ENCODE measurements around the gene THAP11. TPM values are rescaled to one million over a fixed set of nuclear protein-coding genes. Genes with fewer than 3 reads are reported as not detected.

Gene THAP11
- total RNA-seq, 3 donors from 2014 or later = 51.1 to 57.8 (median 53.0) TPM

- peak within 1 kb of the TSS; percentile 93 to 98 (median 98) for H3K4me3 ChIP-seq
- peaks cover 0 to 8% of the 10 kb centered on the region in 2 donors for H3K4me1 ChIP-seq
- TF ChIP-seq POLR2A (IDR thresholded peaks at IDR 0.05) (peak; percentile 56), POLR2AphosphoS5 (IDR thresholded peaks at IDR 0.05) (peak; percentile 44 to 89 (median 55)), CTCF (IDR thresholded peaks at IDR 0.05) (no peak)
- no peaks in the 10 kb centered on the region for H3K36me3 ChIP-seq
- peak; percentile 98 to 99 for DNase-seq (ENCODE audit: low spot score in 2 of 2)
- no peaks in the 10 kb centered on the region for H3K9me3 ChIP-seq
- H3K27me3 ChIP-seq = no peaks in the 10 kb centered on the region
- peak within 1 kb of the TSS; percentile 92 for H3K27ac ChIP-seq
- intact Hi-C loops (cut with DNase I; ENCODE audit: low total_unique reads) = loop anchor here (10.0 kb wide), 1 partner anchor 142 kb away; the partner anchor contains the start of genes ACD, C16orf86, ENKD1 and PARD6A
Observed at GRCh38 chr16:67806428-67807147, 35.5 kb upstream of the THAP11 start, which contains the start of the genes RANBP10 and TSNAXIP1. RANBP10 (minus strand) TSS chr16:67806560; CDS start chr16:67806536, 24 bp downstream. TSNAXIP1 (plus strand) TSS chr16:67806889; CDS start chr16:67807150, 261 bp downstream.

DNA sequence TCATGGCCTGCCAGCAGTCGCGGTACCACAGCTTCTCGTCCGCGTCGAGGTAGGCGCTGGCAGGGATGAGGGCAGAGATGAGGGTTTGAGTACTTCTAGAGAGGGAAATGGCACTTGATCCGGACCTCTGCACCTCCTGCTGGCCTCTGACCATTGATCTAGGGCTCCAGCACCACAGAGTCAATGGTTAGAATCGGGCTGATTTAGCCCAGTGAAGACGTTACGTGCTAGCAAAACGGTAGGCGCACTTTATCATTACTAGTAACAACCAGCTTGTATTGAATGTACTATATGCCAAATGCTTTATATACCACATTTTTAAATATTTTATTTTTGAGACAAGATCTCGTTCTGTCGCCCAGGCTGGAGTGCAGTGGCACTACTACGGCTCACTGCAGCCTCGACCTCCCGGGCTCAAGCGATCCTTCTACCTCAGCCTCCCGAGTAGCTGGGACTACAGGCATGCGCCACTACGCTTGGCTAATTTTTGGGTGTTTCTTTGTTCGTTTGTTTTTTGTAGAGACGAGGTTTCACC lies 34.9 kb upstream of the THAP11 start:
- intact Hi-C loops (cut with DNase I; ENCODE audit: low total_unique reads) = loop anchor here (10.0 kb wide), 1 partner anchor 142 kb away; the partner anchor contains the start of genes ACD, C16orf86, ENKD1 and PARD6A
- no peaks in the 10 kb centered on the region for H3K36me3 ChIP-seq
- H3K4me1 ChIP-seq = peaks cover 0 to 8% of the 10 kb centered on the region in 2 donors
- peak in 1 of 3 donors; percentile 21 for TF ChIP-seq CTCF (IDR thresholded peaks at IDR 0.05)
- no peak for TF ChIP-seq POLR2A (IDR thresholded peaks at IDR 0.05)
- peak in 1 of 3 donors; percentile 31 for TF ChIP-seq POLR2AphosphoS5 (IDR thresholded peaks at IDR 0.05)
- DNase-seq (ENCODE audit: low spot score in 2 of 2) = no peak
- peak overlapping the region; percentile 93 to 98 (median 98) for H3K4me3 ChIP-seq
- peak overlapping the region; percentile 92 for H3K27ac ChIP-seq
- H3K9me3 ChIP-seq = no peaks in the 10 kb centered on the region
- no peaks in the 10 kb centered on the region for H3K27me3 ChIP-seq

DNA sequence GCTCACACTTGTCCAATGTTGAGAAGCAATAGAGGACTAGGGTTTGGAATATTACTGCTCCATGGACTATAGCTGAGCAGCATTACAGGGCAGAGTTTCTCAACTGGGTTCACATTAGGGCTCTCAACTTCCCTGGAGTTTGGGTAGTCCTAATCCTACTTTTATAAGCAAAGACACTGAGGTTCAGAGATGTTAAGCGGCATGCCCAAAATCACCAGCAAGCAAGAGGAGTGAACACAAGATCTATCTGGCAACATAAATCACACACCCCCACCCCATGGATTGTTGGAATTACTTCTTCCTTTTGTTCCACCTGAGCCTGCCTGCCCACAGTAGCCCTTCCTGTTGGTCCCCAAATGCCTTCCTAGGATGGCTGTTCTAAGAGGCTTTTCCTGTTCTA lies 30.2 kb upstream of the THAP11 start:
- Histone ChIP-seq H3K36me3 (no peaks in the 10 kb centered on the region), H3K27ac (no peak overlapping the region), H3K4me3 (no peak overlapping the region), H3K27me3 (no peaks in the 10 kb centered on the region), H3K9me3 (no peaks in the 10 kb centered on the region), H3K4me1 (no peaks in the 10 kb centered on the region)
- DNase-seq (ENCODE audit: low spot score in 2 of 2) = no peak
- TF ChIP-seq CTCF (IDR thresholded peaks at IDR 0.05) (no peak), POLR2AphosphoS5 (IDR thresholded peaks at IDR 0.05) (no peak), POLR2A (IDR thresholded peaks at IDR 0.05) (no peak)
- intact Hi-C loops (cut with DNase I; ENCODE audit: low total_unique reads) = loop anchor here (10.0 kb wide), 1 partner anchor 233 kb away; no protein-coding TSS in a partner anchor

GRCh38 chr16:67814567-67814966 lies 27.6 kb upstream of the THAP11 start:
- Histone ChIP-seq H3K4me1 (no peaks in the 10 kb centered on the region), H3K4me3 (no peak overlapping the region), H3K9me3 (no peaks in the 10 kb centered on the region), H3K36me3 (no peaks in the 10 kb centered on the region), H3K27me3 (no peaks in the 10 kb centered on the region), H3K27ac (no peak overlapping the region)
- TF ChIP-seq POLR2AphosphoS5 (IDR thresholded peaks at IDR 0.05) = no peak
- TF ChIP-seq CTCF (IDR thresholded peaks at IDR 0.05) = no peak
- TF ChIP-seq POLR2A (IDR thresholded peaks at IDR 0.05) = no peak
- intact Hi-C loops (cut with DNase I; ENCODE audit: low total_unique reads) = loop anchor here (10.0 kb wide), 1 partner anchor 230 kb away; no protein-coding TSS in a partner anchor
- DNase-seq (ENCODE audit: low spot score in 2 of 2) = no peak
